ENCODE measurements around the gene ZNF141. TPM values are rescaled to one million over a fixed set of nuclear protein-coding genes. Genes with fewer than 3 reads are reported as not detected.
A peak's percentile ranks its signal among the peaks of the same experiment; 100 is the strongest.
"Not testable (repeated sequence)": the region's sequence is repeated elsewhere in the genome, so short reads cannot be mapped to it uniquely, and the experiment has no call there.

ZNF141 gene
- total RNA-seq, 3 donors from 2014 or later = 16.8 to 21.7 (median 19.4) TPM

- Mint-ChIP-seq H3K9me3 (peaks cover 26% of the 10 kb centered on the region), H3K36me3 (ENCODE audit: insufficient read depth) (peaks cover 40% of the 10 kb centered on the region), H3K4me1 (ENCODE audit: low read depth) (peaks cover 36% of the 10 kb centered on the region), H3K27me3 (ENCODE audit: low read depth) (no peaks in the 10 kb centered on the region), H3K4me3 (peak overlapping the region; percentile 100)
- DNase-seq (peak; percentile 58), ATAC-seq (peak; percentile 55 to 61)
Observed at GRCh38 chr4:337932-338758, 531 bp downstream of the ZNF141 start.

- H3K27me3 Mint-ChIP-seq (ENCODE audit: low read depth) = no peaks in the 10 kb centered on the region
- peaks cover 44% of the 10 kb centered on the region for H3K36me3 Mint-ChIP-seq (ENCODE audit: insufficient read depth)
- DNase-seq (no peak), ATAC-seq (no peak)
- peaks cover 36% of the 10 kb centered on the region for H3K4me1 Mint-ChIP-seq (ENCODE audit: low read depth)
- H3K9me3 Mint-ChIP-seq = peaks cover 26% of the 10 kb centered on the region
- peak overlapping the region; percentile 100 for H3K4me3 Mint-ChIP-seq
Observed at GRCh38 chr4:338759-339097, 1.1 kb downstream of the ZNF141 start.

GRCh38 chr4:340011-340410 is 2.4 kb downstream of the ZNF141 start:
- no peak for DNase-seq
- H3K9me3 Mint-ChIP-seq = peaks cover 29% of the 10 kb centered on the region
- H3K27me3 Mint-ChIP-seq (ENCODE audit: low read depth) = no peaks in the 10 kb centered on the region
- ATAC-seq = no peak
- H3K4me3 Mint-ChIP-seq = peak overlapping the region; percentile 100
- H3K4me1 Mint-ChIP-seq (ENCODE audit: low read depth) = peaks cover 36% of the 10 kb centered on the region
- H3K36me3 Mint-ChIP-seq (ENCODE audit: insufficient read depth) = peaks cover 55% of the 10 kb centered on the region

- no peak for ATAC-seq
- Mint-ChIP-seq H3K4me3 (no peak overlapping the region), H3K36me3 (ENCODE audit: insufficient read depth) (peaks cover 45% of the 10 kb centered on the region), H3K27me3 (ENCODE audit: low read depth) (no peaks in the 10 kb centered on the region), H3K4me1 (ENCODE audit: low read depth) (no peaks in the 10 kb centered on the region), H3K9me3 (peaks cover 49% of the 10 kb centered on the region)
- no peak for DNase-seq
Observed at GRCh38 chr4:373062-373839, 35.6 kb downstream of the ZNF141 start.

GRCh38 chr4:374298-375160 is 36.9 kb downstream of the ZNF141 start:
- peaks cover 39% of the 10 kb centered on the region for H3K9me3 Mint-ChIP-seq
- ATAC-seq = no peak
- H3K4me1 Mint-ChIP-seq (ENCODE audit: low read depth) = no peaks in the 10 kb centered on the region
- H3K36me3 Mint-ChIP-seq (ENCODE audit: insufficient read depth) = peaks cover 35% of the 10 kb centered on the region
- H3K4me3 Mint-ChIP-seq = no peak overlapping the region
- no peaks in the 10 kb centered on the region for H3K27me3 Mint-ChIP-seq (ENCODE audit: low read depth)
- DNase-seq = no peak

- ATAC-seq (no peak), DNase-seq (no peak)
- Mint-ChIP-seq H3K36me3 (ENCODE audit: insufficient read depth) (peaks cover 9% of the 10 kb centered on the region), H3K27me3 (ENCODE audit: low read depth) (no peaks in the 10 kb centered on the region), H3K4me3 (no peak overlapping the region), H3K9me3 (peaks cover 27% of the 10 kb centered on the region), H3K4me1 (ENCODE audit: low read depth) (peaks cover 11% of the 10 kb centered on the region)
Observed at GRCh38 chr4:384311-385010, 46.8 kb downstream of the ZNF141 start.

- Mint-ChIP-seq H3K36me3 (ENCODE audit: insufficient read depth) (peaks cover 9% of the 10 kb centered on the region), H3K4me1 (ENCODE audit: low read depth) (peaks cover 11% of the 10 kb centered on the region), H3K4me3 (no peak overlapping the region), H3K27me3 (ENCODE audit: low read depth) (no peaks in the 10 kb centered on the region), H3K9me3 (peaks cover 39% of the 10 kb centered on the region)
- DNase-seq = no peak
- ATAC-seq = no peak
Observed at GRCh38 chr4:385934-386707, 48.5 kb downstream of the ZNF141 start.

GRCh38 chr4:386708-387105 is 49.1 kb downstream of the ZNF141 start:
- Mint-ChIP-seq H3K9me3 (peaks cover 40% of the 10 kb centered on the region), H3K4me1 (ENCODE audit: low read depth) (peaks cover 11% of the 10 kb centered on the region), H3K4me3 (no peak overlapping the region), H3K36me3 (ENCODE audit: insufficient read depth) (peaks cover 9% of the 10 kb centered on the region), H3K27me3 (ENCODE audit: low read depth) (no peaks in the 10 kb centered on the region)
- no peak for DNase-seq
- ATAC-seq = no peak

- Mint-ChIP-seq H3K4me1 (ENCODE audit: low read depth) (no peaks in the 10 kb centered on the region), H3K27me3 (ENCODE audit: low read depth) (no peaks in the 10 kb centered on the region), H3K36me3 (ENCODE audit: insufficient read depth) (peaks cover 22% of the 10 kb centered on the region), H3K9me3 (peaks cover 44% of the 10 kb centered on the region), H3K4me3 (no peak overlapping the region)
- no peak for DNase-seq
- ATAC-seq = no peak
Observed at GRCh38 chr4:404006-404405, 66.4 kb downstream of the ZNF141 start.

GRCh38 chr4:408321-408720 is 70.7 kb downstream of the ZNF141 start:
- not testable (repeated sequence) for H3K27me3 Mint-ChIP-seq (ENCODE audit: low read depth); H3K4me1 Mint-ChIP-seq (ENCODE audit: low read depth); DNase-seq; H3K4me3 Mint-ChIP-seq; ATAC-seq
- peaks cover 20% of the 10 kb centered on the region for H3K36me3 Mint-ChIP-seq (ENCODE audit: insufficient read depth)
- peaks cover 55% of the 10 kb centered on the region for H3K9me3 Mint-ChIP-seq

GRCh38 chr4:422587-422986 is 85.0 kb downstream of the ZNF141 start:
- H3K36me3 Mint-ChIP-seq (ENCODE audit: insufficient read depth) = peaks cover 17% of the 10 kb centered on the region
- ATAC-seq = no peak
- no peak for DNase-seq
- no peaks in the 10 kb centered on the region for H3K4me1 Mint-ChIP-seq (ENCODE audit: low read depth)
- no peak overlapping the region for H3K4me3 Mint-ChIP-seq
- H3K9me3 Mint-ChIP-seq = peaks cover 47% of the 10 kb centered on the region
- H3K27me3 Mint-ChIP-seq (ENCODE audit: low read depth) = no peaks in the 10 kb centered on the region
